ENCODE results near the gene ZSCAN18.

DNA sequence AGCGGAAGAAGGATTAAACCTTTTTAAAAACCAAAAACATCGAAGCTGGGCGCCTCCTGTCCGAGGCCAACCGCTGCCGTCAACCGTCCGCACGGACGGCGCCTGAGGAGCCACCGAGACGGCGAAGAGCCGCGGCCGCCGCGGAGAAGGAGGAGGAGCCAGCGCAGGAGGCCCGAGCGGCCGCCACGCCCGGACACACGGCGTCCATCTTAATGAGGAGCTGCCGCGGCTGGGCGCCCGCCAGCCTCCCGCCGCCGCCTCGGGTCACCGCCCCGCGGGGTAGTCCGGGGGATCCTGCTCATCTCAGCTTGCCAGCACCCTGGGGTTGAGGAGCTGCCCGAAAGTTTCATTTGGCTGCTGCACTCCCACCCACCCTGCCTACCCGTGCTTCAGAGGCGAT is 53.6 kb downstream of the ZSCAN18 start:
- TF ChIP-seq POLR2A (IDR thresholded peaks at IDR 0.05; ENCODE audit: low read length) (no peak), GATA1 (IDR thresholded peaks at IDR 0.05; ENCODE audit: low read depth, low read length) (no peak)

Data from erythroblast (primary cell).